GM20000 (cell line): ENCODE measurements around the gene DAB2IP.

Experiments used
- DNase-seq: peaks from one replicate; pipeline ENCODE4 v3.0.0; 2012; ENCODE audit warnings: low spot score
- CTCF ChIP-seq: IDR thresholded peaks from 2 replicates; pipeline ENCODE4 v1.5.1; 2012; ENCODE audit warnings: mild to moderate bottlenecking, control low read depth; ENCODE audit errors: extremely low read depth, missing control alignments

DAB2IP gene

GRCh38 chr9:121635300-121635876 is 16.0 kb upstream of the DAB2IP start:
- no peak for TF ChIP-seq CTCF
- DNase-seq: no peak

- TF ChIP-seq CTCF: no peak
These were observed 15.0 kb upstream of the DAB2IP start for GRCh38 chr9:121636341-121636865.

GRCh38 chr9:121636978-121637712 is 14.3 kb upstream of the DAB2IP start:
- DNase-seq: no peak
- TF ChIP-seq CTCF: no peak

More at GRCh38 chr9:121636341-121636865, 15.0 kb upstream of the DAB2IP start:
- no peak for DNase-seq

GRCh38 chr9:121637713-121638220 is 13.7 kb upstream of the DAB2IP start:
- no peak for TF ChIP-seq CTCF
- no peak for DNase-seq

- DNase-seq: no peak
- no peak for TF ChIP-seq CTCF
These were observed 13.0 kb upstream of the DAB2IP start for GRCh38 chr9:121638399-121638798.

- no peak for DNase-seq
- no peak for TF ChIP-seq CTCF
These were observed 12.4 kb upstream of the DAB2IP start for GRCh38 chr9:121638901-121639592.

GRCh38 chr9:121639619-121640018 is 11.8 kb upstream of the DAB2IP start:
- no peak for DNase-seq
- no peak for TF ChIP-seq CTCF
